Suprapubic skin (tissue), 4 donors: ENCODE data around the gene CFAP45.

Experiments used
- CTCF ChIP-seq, 2 donors: fragments of 200-600 bp in 1 of 2; fragments of 450-650 bp in 1 of 2; sonication (generic) in 1 of 2; IDR thresholded peaks; one replicate each; pipeline ENCODE4 v1.5.1; 2016 to 2019; ENCODE audit warnings: antibody characterized with exemption in 2 of 2, mild to moderate bottlenecking in 1 of 2, moderate library complexity in 1 of 2
- EP300 ChIP-seq: sonication (generic); formaldehyde crosslinking; IDR thresholded peaks from one replicate; pipeline ENCODE4 v1.6.1; 2017; ENCODE audit warnings: antibody characterized with exemption
- POLR2A ChIP-seq, 2 donors: fragments of 450-650 bp; IDR thresholded peaks; one replicate each; pipeline ENCODE4 v1.6.1; 2017; ENCODE audit warnings: antibody characterized with exemption in 2 of 2, mild to moderate bottlenecking in 2 of 2, moderate library complexity in 2 of 2
- POLR2AphosphoS5 ChIP-seq, 3 donors: sonication (generic); formaldehyde crosslinking; IDR thresholded peaks; one replicate each; pipeline ENCODE4 v1.6.1; 2017; ENCODE audit warnings: antibody characterized with exemption in 3 of 3

- no peak for TF ChIP-seq CTCF (IDR thresholded peaks at IDR 0.05)
- no peak for TF ChIP-seq POLR2A (IDR thresholded peaks at IDR 0.05)
- TF ChIP-seq EP300: no peak
- no peak for TF ChIP-seq POLR2AphosphoS5 (IDR thresholded peaks at IDR 0.05)
Observed at GRCh38 chr1:159853417-159854115, 46.4 kb downstream of the CFAP45 start.
